ENCODE data around the gene BPIFB2.

Gene BPIFB2

GRCh38 chr20:33013701-33014326 is 6.3 kb downstream of the BPIFB2 start:
- in situ Hi-C loops (cut with MboI; ENCODE audit: low sequenced_read_pairs, unreplicated experiment), result no loop called here
- TF ChIP-seq CTCF (IDR thresholded peaks at IDR 0.05; ENCODE audit: borderline replicate concordance, control extremely low read depth, extremely low read depth, insufficient read depth, missing control alignments), result no peak
- no peak for DNase-seq (ENCODE audit: low spot score)

GRCh38 chr20:33014336-33015113 is 7.0 kb downstream of the BPIFB2 start:
- in situ Hi-C loops (cut with MboI; ENCODE audit: low sequenced_read_pairs, unreplicated experiment), result no loop called here
- DNase-seq (ENCODE audit: low spot score), result no peak
- no peak for TF ChIP-seq CTCF (IDR thresholded peaks at IDR 0.05; ENCODE audit: borderline replicate concordance, control extremely low read depth, extremely low read depth, insufficient read depth, missing control alignments)

- DNase-seq (ENCODE audit: low spot score), result no peak
- TF ChIP-seq CTCF (IDR thresholded peaks at IDR 0.05; ENCODE audit: borderline replicate concordance, control extremely low read depth, extremely low read depth, insufficient read depth, missing control alignments), result no peak
- in situ Hi-C loops (cut with MboI; ENCODE audit: low sequenced_read_pairs, unreplicated experiment), result no loop called here
These were observed 7.6 kb downstream of the BPIFB2 start for GRCh38 chr20:33015114-33015484.

GRCh38 chr20:33015700-33016580 is 8.4 kb downstream of the BPIFB2 start:
- in situ Hi-C loops (cut with MboI; ENCODE audit: low sequenced_read_pairs, unreplicated experiment), result no loop called here
- DNase-seq (ENCODE audit: low spot score), result no peak
- TF ChIP-seq CTCF (IDR thresholded peaks at IDR 0.05; ENCODE audit: borderline replicate concordance, control extremely low read depth, extremely low read depth, insufficient read depth, missing control alignments), result no peak

- DNase-seq (ENCODE audit: low spot score), result no peak
- no peak for TF ChIP-seq CTCF (IDR thresholded peaks at IDR 0.05; ENCODE audit: borderline replicate concordance, control extremely low read depth, extremely low read depth, insufficient read depth, missing control alignments)
- in situ Hi-C loops (cut with MboI; ENCODE audit: low sequenced_read_pairs, unreplicated experiment), result no loop called here
These were observed 9.1 kb downstream of the BPIFB2 start for GRCh38 chr20:33016581-33017109.

GRCh38 chr20:33017542-33017941 is 10.0 kb downstream of the BPIFB2 start:
- in situ Hi-C loops (cut with MboI; ENCODE audit: low sequenced_read_pairs, unreplicated experiment), result no loop called here
- DNase-seq (ENCODE audit: low spot score), result no peak
- no peak for TF ChIP-seq CTCF (IDR thresholded peaks at IDR 0.05; ENCODE audit: borderline replicate concordance, control extremely low read depth, extremely low read depth, insufficient read depth, missing control alignments)

Data from GM13976 (cell line).